ENCODE data around the gene MDM2.
"Not testable (repeated sequence)": the region's sequence is repeated elsewhere in the genome, so short reads cannot be mapped to it uniquely, and the experiment has no call there.

MDM2 gene

DNA sequence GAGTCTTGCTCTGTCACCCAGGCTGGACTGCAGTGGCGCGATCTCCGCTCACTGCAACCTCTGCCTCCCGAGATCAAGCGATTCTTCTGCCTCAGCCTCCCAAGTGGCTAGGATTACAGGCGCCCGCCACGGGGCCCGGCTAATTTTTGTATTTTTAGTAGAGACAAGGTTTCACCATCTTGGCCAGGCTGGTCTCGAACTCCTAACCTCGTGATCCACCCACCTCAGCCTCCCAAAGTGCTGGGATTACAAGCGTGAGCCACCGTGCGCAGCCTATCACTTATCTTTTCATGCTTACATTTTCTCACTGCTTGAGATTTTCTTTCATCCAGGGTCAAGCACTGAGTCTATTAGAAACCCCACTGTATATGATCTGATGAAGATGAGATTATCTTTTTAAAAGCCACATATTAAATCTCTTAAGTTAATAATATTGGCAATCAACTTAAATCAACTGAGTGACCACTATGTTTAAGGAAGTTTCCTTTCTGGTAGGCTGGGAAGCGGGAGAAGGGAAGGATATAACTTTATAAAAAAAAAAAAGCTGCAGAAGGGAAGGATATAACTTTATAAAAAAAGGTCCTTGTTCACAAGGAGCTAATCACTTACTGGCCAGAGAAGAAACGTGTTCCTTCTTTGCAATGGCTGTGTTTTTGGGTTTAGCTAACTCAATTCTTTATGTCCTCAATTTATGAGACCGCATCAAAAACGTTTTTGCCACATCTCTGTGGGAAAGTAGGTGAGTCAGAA is 1.3 kb upstream of the MDM2 start:
- DNase-seq: no peak

DNA sequence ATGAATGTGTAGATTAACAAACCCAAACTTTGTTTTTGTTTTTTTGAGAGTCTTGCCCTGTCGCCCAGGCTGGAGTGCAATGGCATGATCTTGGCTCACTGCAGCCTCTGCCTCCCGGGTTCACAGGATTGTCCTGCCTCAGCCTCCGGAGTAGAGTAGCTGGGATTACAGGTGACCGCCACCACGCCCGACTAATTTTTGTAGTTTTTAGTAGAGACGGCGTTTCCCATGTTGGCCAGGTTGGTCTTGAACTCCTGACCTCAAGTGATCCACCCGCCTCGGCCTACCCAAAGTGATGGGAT is 752 bp upstream of the MDM2 start:
- DNase-seq: not testable (repeated sequence)

DNA sequence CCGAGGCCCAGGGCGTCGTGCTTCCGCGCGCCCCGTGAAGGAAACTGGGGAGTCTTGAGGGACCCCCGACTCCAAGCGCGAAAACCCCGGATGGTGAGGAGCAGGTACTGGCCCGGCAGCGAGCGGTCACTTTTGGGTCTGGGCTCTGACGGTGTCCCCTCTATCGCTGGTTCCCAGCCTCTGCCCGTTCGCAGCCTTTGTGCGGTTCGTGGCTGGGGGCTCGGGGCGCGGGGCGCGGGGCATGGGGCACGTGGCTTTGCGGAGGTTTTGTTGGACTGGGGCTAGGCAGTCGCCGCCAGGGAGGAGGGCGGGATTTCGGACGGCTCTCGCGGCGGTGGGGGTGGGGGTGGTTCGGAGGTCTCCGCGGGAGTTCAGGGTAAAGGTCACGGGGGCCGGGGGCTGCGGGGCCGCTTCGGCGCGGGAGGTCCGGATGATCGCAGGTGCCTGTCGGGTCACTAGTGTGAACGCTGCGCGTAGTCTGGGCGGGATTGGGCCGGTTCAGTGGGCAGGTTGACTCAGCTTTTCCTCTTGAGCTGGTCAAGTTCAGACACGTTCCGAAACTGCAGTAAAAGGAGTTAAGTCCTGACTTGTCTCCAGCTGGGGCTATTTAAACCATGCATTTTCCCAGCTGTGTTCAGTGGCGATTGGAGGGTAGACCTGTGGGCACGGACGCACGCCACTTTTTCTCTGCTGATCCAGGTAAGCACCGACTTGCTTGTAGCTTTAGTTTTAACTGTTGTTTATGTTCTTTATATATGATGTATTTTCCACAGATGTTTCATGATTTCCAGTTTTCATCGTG is 612 bp downstream of the MDM2 start:
- peak; percentile 98 for DNase-seq

DNA sequence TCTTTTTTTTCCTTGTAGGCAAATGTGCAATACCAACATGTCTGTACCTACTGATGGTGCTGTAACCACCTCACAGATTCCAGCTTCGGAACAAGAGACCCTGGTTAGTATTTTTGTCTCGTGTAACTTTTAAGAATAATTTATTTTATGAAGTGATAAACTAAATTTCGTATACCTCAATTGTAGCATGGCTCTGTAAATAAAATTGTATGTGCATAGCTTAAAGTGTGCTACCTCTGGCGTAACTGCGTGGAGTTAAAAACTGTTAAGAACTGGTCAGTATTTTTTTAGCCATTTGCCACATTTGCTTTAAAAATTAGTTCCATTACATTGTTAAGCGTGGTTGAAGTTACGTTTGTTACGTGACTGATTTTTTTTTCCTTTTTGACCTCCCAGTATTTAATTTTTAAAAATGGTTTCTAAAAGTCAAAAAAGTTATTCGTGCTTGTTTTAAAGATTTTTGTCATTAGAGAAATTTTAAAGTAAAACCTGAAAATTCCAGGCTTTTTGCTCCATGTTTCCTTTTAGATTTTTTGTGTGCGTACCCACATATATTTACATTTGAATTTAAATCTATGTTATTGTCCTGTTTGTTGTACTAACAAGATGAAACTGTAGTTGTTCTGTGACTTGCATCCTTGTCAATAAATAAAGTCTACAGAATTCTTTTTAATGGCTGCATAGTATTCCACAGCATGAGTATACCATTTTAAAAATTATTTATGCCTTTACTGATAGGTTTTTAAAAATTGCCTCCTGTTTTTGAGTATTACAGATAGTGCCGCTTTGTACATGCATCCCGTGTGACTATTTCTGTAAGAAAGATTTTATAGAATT is 1.4 kb downstream of the MDM2 start:
- DNase-seq: no peak

DNA sequence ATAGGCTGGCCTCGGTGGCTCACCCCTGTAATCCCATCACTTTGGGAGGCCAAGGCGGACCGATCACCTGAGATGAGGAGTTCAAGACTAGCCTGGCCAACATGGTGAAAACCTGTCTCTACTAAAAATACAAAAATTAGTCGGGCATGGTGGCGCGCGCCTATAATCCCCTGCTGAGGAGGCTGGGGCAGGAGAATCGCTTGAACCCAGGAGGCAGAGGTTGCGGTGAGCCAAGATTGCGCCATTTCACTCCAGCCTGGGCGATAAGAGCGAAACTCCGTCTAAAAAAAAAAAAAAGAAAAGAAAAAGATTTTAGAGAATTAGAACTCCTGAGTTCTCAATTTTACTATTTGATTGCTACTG is 2.0 kb downstream of the MDM2 start:
- not testable (repeated sequence) for DNase-seq

DNA sequence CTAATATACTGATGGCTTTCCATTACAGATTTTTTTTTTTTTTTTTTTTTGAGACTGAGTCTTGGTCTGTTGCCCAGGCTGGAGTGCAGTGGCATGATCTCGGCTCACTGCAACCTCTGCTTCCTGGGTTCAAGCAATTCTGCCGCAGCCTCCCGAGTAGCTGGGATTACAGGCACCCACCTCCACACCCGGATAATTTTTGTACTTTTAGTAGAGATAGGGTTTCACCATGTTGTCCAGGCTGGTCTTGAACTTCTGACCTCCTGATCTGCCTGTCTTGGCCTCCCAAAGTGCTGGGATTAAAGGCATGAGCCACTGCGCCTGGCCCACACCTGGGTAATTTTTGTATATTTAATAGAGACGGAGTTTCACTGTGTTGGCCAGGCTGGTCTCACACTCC is 3.6 kb downstream of the MDM2 start:
- DNase-seq: not testable (repeated sequence)

DNA sequence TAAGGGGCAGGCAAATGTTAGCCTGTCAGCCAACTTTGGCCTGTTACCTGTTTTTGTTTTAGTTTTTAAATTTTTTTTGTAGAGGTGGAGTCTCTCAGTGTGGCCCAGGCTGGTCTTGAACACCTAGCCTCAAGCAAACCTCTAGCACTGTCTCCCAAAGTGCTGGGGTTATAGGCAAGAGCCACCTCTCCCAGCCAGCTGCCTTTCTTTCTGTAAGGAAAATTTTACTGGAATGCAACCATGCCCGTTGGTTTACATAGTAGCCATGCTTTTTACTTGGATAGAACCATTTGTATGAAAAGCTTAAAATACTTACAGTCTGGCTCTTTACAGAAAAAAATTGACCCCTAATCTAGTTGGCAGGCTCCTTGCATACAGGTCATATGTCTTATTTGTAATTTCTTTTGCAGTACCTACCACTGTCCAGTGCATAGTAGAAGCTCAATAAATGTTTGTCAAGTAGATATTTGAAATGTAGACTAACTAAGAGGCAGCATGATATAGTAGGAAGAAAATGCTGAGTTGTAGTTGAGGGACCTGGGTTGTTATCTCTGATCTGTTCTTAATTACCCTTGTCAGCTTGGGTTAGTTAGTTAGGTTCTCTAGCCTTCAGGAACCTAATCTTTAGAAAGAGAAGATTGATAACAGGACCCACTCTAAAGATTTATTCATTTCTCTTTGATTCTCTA is 4.7 kb downstream of the MDM2 start:
- no peak for DNase-seq

DNA sequence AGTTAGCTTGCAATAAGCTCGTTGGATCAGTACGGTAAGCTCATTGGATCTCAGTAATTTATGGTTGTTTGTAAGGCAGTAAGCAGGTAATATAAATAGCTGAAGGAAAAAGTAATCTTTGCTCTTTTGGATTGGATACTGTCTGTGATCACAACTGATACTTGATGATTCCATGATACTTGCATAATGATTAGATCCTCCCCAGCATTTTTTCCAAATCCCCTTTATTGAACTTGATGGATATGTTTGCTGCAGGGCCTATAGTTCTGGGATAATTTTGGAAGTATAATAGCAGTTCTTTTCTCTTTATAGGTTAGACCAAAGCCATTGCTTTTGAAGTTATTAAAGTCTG is 5.2 kb downstream of the MDM2 start:
- DNase-seq: no peak

DNA sequence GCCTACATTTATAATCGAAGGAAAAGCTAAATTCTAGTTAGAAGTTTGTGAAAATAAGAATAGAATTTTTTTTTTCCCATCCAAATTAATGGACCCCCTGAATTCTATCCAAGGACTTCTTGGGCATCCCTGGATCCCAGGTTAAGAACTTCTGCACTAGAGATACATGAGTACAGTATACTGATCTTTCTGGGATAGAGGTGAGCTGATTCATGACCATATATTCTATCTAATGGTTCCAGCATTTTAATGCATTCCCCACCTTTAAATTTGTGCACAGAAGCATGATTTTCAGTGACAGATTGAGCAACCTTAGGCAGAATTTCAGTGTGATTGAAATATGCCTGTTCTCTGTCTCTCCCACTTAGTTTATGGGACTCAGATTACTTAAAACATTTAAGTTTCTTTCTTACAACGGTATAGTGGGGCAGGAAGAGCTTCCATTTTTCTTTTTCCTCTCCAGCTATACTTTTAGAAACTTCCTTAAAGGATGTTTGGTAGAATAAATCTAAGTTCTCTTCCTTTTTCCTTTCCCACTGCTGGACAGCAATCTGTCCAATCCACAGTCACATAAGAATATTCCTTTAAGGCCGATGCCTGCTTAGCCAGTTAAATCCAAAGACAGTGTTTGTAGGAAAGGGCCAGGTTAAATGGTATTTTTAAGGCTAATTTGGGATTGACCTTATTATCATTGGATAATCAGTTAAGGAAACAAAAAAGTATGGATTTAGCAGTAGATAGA is 6.7 kb downstream of the MDM2 start:
- DNase-seq: no peak

DNA sequence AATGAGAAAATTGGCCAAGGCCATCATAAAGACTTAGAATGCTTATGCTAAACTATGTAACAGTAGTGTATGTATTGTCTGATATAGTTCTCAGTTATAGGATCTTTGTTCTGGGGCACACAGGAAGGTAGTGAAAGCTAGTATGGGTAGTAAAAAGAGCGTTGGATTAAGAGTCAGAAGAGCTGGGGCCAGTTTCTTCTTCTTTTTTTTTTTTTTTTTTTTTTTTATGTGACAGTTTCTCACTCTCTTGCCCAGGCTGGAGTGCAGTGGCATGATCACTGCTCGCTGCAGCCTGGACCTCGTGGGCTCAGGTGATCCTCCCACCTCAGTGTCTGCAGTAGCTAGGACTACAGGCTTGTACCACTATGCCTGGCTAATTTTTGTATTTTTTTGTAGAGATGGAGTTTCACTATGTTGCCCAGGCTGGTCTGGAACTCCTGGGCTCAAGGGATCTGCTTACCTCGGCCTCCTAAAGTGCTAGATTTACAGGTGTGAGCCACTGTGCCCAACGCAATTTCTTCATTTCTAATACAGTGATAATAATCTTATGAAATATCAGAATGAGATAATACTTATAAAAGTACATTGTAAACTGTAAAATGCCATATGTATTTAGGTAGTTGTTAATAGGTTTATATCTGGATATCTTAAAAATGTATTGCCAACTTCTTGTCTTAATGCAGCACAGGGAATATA is 7.4 kb downstream of the MDM2 start:
- no peak for DNase-seq

DNA sequence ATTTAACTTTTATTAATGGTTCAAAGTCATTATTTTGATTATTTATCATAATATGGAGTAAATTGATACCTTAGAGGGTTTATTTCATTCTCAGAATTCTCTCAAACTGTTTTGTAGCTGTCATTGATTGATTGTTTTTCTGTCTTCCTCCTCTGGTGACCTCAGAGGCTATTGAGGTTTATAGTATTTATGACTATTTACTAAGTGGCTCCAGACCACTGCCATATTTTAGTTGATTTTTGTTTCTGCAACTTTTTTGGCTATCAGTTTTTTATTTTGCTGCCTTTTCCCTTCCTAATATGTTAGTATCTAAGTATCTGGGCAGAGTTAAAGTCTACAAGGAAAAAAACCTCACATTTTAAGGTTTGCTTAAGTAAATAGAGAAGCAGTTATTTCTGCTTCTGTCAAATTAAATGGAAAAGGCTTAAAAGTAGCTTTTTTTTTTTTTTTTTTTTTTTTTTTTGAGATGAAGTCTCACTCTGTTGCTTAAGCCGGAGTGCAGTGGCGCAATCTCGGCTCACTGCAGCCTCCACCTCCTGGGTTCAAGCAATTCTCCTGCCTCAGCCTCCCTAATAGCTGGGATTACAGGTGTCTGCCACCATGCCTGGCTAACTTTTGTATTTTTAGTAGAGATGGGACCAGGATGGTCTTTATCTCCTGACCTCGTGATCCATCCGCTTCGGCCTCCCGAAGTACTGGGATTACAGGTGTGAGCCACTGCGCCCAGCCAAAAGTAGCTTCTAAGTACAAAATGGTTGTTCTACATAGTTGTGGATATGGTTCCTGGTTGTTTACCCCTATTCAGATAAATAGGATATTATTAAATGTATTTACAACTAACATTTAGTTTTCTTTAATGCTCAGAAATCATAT is 8.2 kb downstream of the MDM2 start:
- DNase-seq: no peak

DNA sequence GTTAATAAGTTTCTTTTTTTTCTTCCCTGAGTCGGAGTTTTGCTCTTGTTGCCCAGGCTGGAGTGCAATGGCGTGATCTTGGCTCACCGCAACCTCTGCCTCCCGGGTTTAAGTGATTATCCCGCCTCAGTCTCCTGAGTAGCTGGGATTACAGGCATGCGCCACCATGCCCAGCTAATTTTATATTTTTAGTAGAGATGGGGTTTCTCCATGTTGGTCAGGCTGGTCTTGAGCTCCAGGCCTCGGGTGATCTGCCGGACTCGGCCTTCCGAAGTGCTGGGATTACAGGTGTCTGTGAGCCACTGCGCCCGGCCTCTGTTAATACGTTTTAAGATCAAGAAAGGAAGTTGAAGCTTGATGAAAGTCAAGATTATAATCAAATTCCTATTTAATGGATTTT is 11.5 kb downstream of the MDM2 start:
- DNase-seq: not testable (repeated sequence)

DNA sequence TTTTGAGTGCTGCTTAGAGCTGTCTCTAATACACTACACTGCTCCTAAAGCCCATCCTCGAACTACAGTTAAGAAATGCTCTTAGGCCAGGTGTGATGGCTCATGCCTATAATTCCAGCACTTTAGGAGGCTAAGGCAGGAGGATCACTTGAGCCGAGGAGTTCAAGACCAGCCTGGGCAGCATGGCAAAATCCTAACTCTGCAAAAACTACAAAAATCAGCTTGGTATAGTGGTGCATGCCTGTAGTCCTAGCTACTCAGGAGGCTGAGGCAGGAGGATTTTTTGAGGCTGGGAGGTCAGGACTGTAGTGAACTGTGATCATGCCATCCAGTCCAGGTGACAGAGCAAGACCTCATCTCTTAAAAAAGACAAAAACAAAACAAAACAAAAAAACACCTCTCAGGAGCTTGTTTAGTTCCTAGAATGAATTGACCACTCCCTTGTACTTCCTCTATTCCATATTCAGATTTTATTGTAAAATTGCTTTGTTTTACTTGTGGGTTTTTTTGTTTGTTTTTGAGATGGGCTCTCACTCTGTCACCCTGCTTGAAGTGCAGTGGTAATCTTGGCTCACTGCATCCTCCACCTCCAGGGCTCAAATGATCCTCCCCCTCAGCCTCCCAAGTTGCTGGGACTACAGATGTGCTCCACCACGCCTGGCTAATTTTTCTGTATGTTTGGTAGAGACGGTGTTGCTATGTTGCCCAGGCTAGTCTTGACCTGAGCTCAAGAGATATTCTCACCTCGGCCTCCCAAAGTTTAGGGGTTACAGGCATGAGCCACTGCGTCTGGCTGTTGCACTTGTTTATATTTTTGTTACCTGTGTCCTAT is 13.6 kb downstream of the MDM2 start:
- no peak for DNase-seq

DNA sequence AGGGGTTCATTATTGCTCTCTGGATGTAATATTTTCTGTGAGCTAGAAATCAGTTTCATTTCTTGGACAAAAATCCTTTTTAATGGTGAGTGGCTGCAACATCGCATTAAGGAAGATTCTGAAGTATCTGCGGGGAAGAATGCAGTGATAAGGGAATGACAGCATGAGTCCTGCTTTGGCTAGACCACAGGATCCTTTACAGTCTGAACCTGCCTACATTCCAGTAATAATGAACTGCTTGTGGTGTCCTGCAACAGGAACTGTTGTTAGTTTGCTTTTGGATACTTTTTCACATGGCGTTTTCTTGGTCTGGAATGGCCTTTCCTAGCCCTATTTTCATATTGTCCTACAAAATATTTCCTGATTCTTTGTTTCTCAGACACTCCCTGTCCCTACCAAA is 15.7 kb downstream of the MDM2 start:
- no peak for DNase-seq

DNA sequence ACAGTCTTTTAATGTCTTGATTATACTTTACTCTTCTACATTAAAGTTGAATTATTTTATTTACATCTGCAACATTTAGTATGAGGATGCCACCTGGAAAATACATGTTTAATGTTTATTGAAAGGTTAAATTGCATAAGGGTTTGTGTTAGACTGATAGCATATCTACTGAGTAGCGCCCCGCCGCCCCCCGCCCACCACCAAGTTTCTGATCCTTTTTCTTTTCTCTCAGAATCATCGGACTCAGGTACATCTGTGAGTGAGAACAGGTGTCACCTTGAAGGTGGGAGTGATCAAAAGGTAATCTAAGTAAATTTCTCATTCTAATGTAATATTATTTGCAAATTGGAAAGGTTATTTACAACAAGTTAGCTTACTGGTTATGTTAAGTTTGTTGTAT is 16.2 kb downstream of the MDM2 start:
- DNase-seq: no peak

DNA sequence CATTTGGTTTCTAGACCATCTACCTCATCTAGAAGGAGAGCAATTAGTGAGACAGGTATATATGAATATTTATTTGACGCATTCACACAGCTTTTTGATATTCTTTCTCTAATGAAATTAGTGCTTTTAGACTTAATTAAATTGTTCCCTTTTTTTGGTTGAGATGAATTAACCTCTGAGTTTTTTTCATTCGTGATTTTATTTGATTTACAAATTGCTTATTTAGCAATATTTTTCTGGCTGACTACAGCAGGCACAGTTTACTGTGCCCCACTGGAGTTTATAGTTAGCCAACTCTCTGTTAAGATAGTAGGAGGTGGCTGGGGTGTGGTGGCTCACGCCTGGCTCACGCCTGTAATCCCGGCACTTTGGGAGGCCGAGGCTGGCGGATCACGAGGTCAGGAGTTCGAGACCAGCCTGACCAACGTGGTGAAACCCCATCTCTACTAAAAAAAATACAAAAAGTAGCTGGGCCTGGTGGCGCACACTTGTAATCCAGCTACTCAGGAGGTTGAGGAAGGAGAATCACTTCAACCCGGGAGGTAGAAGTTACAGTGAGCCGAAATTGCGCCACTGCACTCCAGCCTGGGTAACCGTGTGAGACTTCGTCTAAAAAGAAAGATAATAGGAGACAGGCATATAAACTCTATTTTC is 16.7 kb downstream of the MDM2 start:
- DNase-seq: no peak

DNA sequence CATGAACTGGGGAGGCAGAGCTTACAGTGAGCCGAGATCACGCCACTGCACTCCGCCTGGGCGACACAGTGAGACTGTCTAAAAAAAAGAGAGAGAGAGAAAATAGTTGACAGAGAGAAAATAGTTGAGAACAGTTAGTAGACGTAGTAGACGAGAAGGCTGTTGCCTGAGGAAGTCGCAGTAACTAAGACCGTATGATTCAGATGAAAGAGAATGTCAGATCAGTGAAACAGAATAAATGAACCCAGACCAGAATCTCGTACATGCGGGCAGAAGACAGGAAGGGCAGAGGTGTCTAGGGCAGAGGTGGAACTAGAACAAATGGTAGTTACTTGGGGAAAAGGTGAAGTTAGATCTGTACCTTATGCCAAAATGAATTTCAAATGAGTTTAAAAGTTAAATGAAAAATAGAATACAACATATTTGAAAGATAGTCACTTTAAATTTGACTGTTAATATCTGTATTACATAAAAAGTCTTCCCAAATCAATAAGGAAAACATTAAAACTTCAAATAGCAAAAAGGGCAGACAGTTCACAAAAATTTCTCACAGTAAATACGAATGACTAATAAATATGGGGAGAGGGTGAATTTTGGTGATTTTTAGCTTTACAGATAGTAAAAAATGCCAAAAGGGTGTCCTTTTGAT is 17.7 kb downstream of the MDM2 start:
- no peak for DNase-seq

DNA sequence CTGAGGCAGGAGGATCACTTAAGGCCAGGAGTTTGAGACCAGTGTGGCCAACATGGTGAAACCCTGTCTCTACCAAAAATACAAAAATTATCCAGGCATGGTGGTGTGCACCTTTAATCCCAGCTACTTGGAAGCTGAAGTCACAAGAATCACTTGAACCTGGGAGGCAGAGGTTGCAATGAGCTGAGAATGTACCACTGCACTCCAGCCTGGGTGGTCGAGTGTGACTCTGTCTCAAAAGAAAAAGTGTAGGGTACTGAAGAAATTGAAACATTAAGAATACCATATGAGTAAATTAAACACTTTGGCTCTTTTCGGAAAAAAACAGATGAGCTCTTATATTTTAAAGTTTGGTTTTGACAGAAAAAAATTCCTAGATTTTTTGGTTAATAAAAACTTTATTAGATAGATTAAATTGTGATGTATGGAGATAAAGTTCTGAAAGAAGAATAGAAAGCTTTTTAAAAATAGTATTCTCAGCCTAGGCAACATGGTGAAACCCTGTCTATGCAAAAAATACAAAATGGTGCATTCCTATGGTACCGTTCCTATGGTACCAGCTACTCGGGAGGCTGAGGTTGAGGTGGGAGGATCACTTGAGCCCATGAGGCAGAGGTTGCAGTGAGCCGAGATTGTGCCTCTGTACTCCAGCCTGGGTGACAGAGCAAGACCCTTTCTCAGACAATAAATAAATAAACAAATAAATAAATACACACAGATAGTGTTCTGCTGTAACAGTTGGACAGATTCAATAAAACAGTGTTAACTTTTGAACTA is 20.1 kb downstream of the MDM2 start:
- no peak for DNase-seq

Measured in NCI-H1105 (cell line).